Astrocyte (in vitro differentiated cells and primary cell): ENCODE measurements around the gene LY6G5B. TPM values are rescaled to one million over a fixed set of nuclear protein-coding genes. Genes with fewer than 3 reads are reported as not detected.
A peak's percentile ranks its signal among the peaks of the same experiment; 100 is the strongest.

Source experiments
- DNase-seq: peaks from one replicate; pipeline ENCODE4 v3.0.0-alpha.2; 2010; ENCODE audit warnings: low read depth
- FAIRE-seq: peaks from 2 replicates; lab custom pipeline; 2011; peaks lifted over from hg19 to GRCh38; lab: Jason Lieb, UNC
- H2AFZ ChIP-seq: 2 replicates; pipeline ENCODE4 v1.6.0; 2012; ENCODE audit warnings: low read depth, low read length, inconsistent platforms
- H3K27ac ChIP-seq: 2 replicates; pipeline ENCODE4 v1.5.1; 2011; ENCODE audit warnings: low read depth, low read length, inconsistent platforms
- H3K27me3 ChIP-seq: 2 replicates; pipeline ENCODE4 v1.6.0; 2011; ENCODE audit warnings: low read length, inconsistent platforms; ENCODE audit not compliant: insufficient read depth
- H3K36me3 ChIP-seq: 2 replicates; pipeline ENCODE4 v1.5.1; 2011; ENCODE audit warnings: low read length, inconsistent platforms; ENCODE audit not compliant: insufficient read depth
- H3K4me1 ChIP-seq: 2 replicates; pipeline ENCODE4 v1.5.1; 2011; ENCODE audit warnings: low read length, inconsistent platforms; ENCODE audit not compliant: insufficient read depth
- H3K4me2 ChIP-seq: 2 replicates; pipeline ENCODE4 v1.6.0; 2012; ENCODE audit warnings: low read length, inconsistent platforms
- H3K4me3 ChIP-seq: 2 replicates; pipeline ENCODE4 v1.5.1; 2011; ENCODE audit warnings: low read depth, mild to moderate bottlenecking, low read length, inconsistent platforms; ENCODE audit not compliant: insufficient read depth
- H3K79me2 ChIP-seq: 2 replicates; pipeline ENCODE4 v1.6.0; 2012; ENCODE audit warnings: mild to moderate bottlenecking, low read length, inconsistent platforms; ENCODE audit not compliant: insufficient read depth
- H3K9ac ChIP-seq: 2 replicates; pipeline ENCODE4 v1.6.0; 2012; ENCODE audit warnings: mild to moderate bottlenecking, low read length, inconsistent platforms
- H3K9me3 ChIP-seq: 2 replicates; pipeline ENCODE4 v1.5.1; 2012; ENCODE audit warnings: low read depth, mild to moderate bottlenecking, low read length, inconsistent platforms; ENCODE audit not compliant: insufficient read depth
- H4K20me1 ChIP-seq: 2 replicates; pipeline ENCODE4 v1.6.0; 2012; ENCODE audit warnings: low read length, inconsistent platforms; ENCODE audit not compliant: insufficient read depth
- H3K27ac Mint-ChIP-seq: one replicate; pipeline ENCODE4 v1.8.0; 2021; ENCODE audit warnings: mild to moderate bottlenecking, mixed read lengths; ENCODE audit not compliant: unreplicated experiment
- H3K27me3 Mint-ChIP-seq: one replicate; pipeline ENCODE4 v1.8.0; 2021; ENCODE audit warnings: low read depth, mixed read lengths; ENCODE audit not compliant: unreplicated experiment
- H3K36me3 Mint-ChIP-seq: one replicate; pipeline ENCODE4 v1.8.0; 2021; ENCODE audit warnings: low read depth, mixed read lengths; ENCODE audit not compliant: unreplicated experiment
- H3K4me1 Mint-ChIP-seq: one replicate; pipeline ENCODE4 v1.8.0; 2021; ENCODE audit warnings: low read depth, mixed read lengths; ENCODE audit not compliant: unreplicated experiment
- H3K4me3 Mint-ChIP-seq: one replicate; pipeline ENCODE4 v1.8.0; 2021; ENCODE audit warnings: mild to moderate bottlenecking, moderate library complexity, mixed read lengths; ENCODE audit not compliant: unreplicated experiment
- H3K9me3 Mint-ChIP-seq: one replicate; pipeline ENCODE4 v1.8.0; 2021; ENCODE audit warnings: mild to moderate bottlenecking, mixed read lengths; ENCODE audit not compliant: unreplicated experiment
- EZH2 ChIP-seq: IDR thresholded peaks from 2 replicates; pipeline ENCODE4 v1.6.1; 2012; ENCODE audit warnings: mild to moderate bottlenecking, low read length, inconsistent platforms; ENCODE audit not compliant: insufficient read depth
- total RNA-seq: library from RNA; stranded (reverse); gene quantifications from 2 replicates; pipeline ENCODE4 v1.2.1, GENCODE V29; 2021
- TF ChIP-seq, protein P1 (sequence below): IDR thresholded peaks from 2 replicates; pipeline ENCODE4 v1.5.1; 2011; ENCODE audit warnings: low read depth, mild to moderate bottlenecking, inconsistent platforms, low read length, moderate library complexity; ENCODE audit not compliant: insufficient read depth

The LY6G5B gene
- total RNA-seq, 1 donor from 2014 or later = 20.3 TPM

DNA sequence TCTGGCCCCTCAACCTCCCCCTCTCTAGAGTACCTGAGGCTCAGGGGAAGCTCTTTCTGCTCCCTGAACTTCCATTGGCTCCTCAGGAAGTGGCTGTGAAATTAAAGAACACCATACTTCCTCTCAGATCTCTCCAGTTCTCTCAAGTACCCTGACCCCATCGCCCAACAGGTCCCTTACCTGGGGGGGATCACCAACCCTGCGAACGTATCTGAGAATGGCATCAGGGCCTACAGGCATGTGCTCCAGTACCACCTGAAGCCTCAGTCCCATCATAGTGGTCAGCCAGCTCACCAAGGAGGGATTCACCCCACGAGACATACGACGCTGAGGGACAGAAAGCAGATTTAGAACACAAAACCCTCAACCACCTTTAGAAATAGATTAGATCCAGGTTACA lies 29.2 kb upstream of the LY6G5B start:
- H3K4me3 Mint-ChIP-seq = no peak overlapping the region
- H3K27me3 Mint-ChIP-seq = no peaks in the 10 kb centered on the region
- H3K27ac ChIP-seq = no peak overlapping the region
- no peak overlapping the region for H3K4me3 ChIP-seq
- peaks cover 58% of the 10 kb centered on the region for H3K36me3 ChIP-seq
- peak overlapping the region; percentile 41 for H3K27ac Mint-ChIP-seq
- H3K9ac ChIP-seq = no peak overlapping the region
- H3K9me3 ChIP-seq = no peaks in the 10 kb centered on the region
- H3K4me2 ChIP-seq = no peak overlapping the region
- H3K4me1 Mint-ChIP-seq = peaks cover 3% of the 10 kb centered on the region
- H3K27me3 ChIP-seq = no peaks in the 10 kb centered on the region
- H3K4me1 ChIP-seq = peaks cover 13% of the 10 kb centered on the region
- DNase-seq (no peak), FAIRE-seq (no peak)
- peaks cover 55% of the 10 kb centered on the region for H4K20me1 ChIP-seq
- no peaks in the 10 kb centered on the region for H3K9me3 Mint-ChIP-seq
- TF ChIP-seq EZH2 = no peak
- TF ChIP-seq, protein P1, sequence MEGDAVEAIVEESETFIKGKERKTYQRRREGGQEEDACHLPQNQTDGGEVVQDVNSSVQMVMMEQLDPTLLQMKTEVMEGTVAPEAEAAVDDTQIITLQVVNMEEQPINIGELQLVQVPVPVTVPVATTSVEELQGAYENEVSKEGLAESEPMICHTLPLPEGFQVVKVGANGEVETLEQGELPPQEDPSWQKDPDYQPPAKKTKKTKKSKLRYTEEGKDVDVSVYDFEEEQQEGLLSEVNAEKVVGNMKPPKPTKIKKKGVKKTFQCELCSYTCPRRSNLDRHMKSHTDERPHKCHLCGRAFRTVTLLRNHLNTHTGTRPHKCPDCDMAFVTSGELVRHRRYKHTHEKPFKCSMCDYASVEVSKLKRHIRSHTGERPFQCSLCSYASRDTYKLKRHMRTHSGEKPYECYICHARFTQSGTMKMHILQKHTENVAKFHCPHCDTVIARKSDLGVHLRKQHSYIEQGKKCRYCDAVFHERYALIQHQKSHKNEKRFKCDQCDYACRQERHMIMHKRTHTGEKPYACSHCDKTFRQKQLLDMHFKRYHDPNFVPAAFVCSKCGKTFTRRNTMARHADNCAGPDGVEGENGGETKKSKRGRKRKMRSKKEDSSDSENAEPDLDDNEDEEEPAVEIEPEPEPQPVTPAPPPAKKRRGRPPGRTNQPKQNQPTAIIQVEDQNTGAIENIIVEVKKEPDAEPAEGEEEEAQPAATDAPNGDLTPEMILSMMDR = no peak
- H3K79me2 ChIP-seq = peaks cover 3% of the 10 kb centered on the region
- H3K36me3 Mint-ChIP-seq = peaks cover 30% of the 10 kb centered on the region
- H2AFZ ChIP-seq = no peak overlapping the region

GRCh38 chr6:31641370-31641769 lies 28.4 kb upstream of the LY6G5B start:
- Histone ChIP-seq H3K9me3 (no peaks in the 10 kb centered on the region), H4K20me1 (peaks cover 47% of the 10 kb centered on the region), H3K27me3 (no peaks in the 10 kb centered on the region), H3K9ac (no peak overlapping the region), H3K4me3 (no peak overlapping the region), H3K4me1 (peaks cover 13% of the 10 kb centered on the region), H3K4me2 (no peak overlapping the region), H3K79me2 (peaks cover 3% of the 10 kb centered on the region), H3K27ac (no peak overlapping the region), H3K36me3 (peaks cover 56% of the 10 kb centered on the region), H2AFZ (no peak overlapping the region)
- no peaks in the 10 kb centered on the region for H3K9me3 Mint-ChIP-seq
- H3K4me3 Mint-ChIP-seq = peak overlapping the region; percentile 35
- H3K4me1 Mint-ChIP-seq = peaks cover 3% of the 10 kb centered on the region
- no peak for FAIRE-seq
- H3K27me3 Mint-ChIP-seq = no peaks in the 10 kb centered on the region
- H3K36me3 Mint-ChIP-seq = peaks cover 25% of the 10 kb centered on the region
- DNase-seq = no peak
- H3K27ac Mint-ChIP-seq = no peak overlapping the region
- TF ChIP-seq EZH2 = no peak
- TF ChIP-seq, protein P1 = no peak

- H3K27ac Mint-ChIP-seq = no peak overlapping the region
- Histone ChIP-seq H3K4me2 (no peak overlapping the region), H3K36me3 (peaks cover 54% of the 10 kb centered on the region)
Observed at GRCh38 chr6:31642798-31643570, 26.8 kb upstream of the LY6G5B start.

More at GRCh38 chr6:31642798-31643570, 26.8 kb upstream of the LY6G5B start:
- H3K36me3 Mint-ChIP-seq = peaks cover 28% of the 10 kb centered on the region
- DNase-seq (no peak), FAIRE-seq (no peak)
- H3K4me1 Mint-ChIP-seq = no peaks in the 10 kb centered on the region
- H3K4me1 ChIP-seq = peaks cover 13% of the 10 kb centered on the region
- peaks cover 3% of the 10 kb centered on the region for H3K79me2 ChIP-seq
- TF ChIP-seq, protein P1 = no peak
- no peak for TF ChIP-seq EZH2
- H2AFZ ChIP-seq = no peak overlapping the region
- peaks cover 34% of the 10 kb centered on the region for H4K20me1 ChIP-seq
- no peaks in the 10 kb centered on the region for H3K9me3 ChIP-seq
- H3K27ac ChIP-seq = no peak overlapping the region
- H3K9me3 Mint-ChIP-seq = no peaks in the 10 kb centered on the region
- H3K27me3 Mint-ChIP-seq = no peaks in the 10 kb centered on the region
- H3K4me3 ChIP-seq = no peak overlapping the region
- no peaks in the 10 kb centered on the region for H3K27me3 ChIP-seq
- H3K4me3 Mint-ChIP-seq = no peak overlapping the region
- no peak overlapping the region for H3K9ac ChIP-seq
